Astrocyte (in vitro differentiated cells and primary cell): Measurements from ENCODE around the gene SOX5.

ENCODE experiments used
- CTCF ChIP-seq: IDR thresholded peaks from 2 replicates; pipeline ENCODE4 v1.5.1; 2011; ENCODE audit warnings: low read depth, mild to moderate bottlenecking, inconsistent platforms, low read length, moderate library complexity; ENCODE audit not compliant: insufficient read depth
- EZH2 ChIP-seq: IDR thresholded peaks from 2 replicates; pipeline ENCODE4 v1.6.1; 2012; ENCODE audit warnings: mild to moderate bottlenecking, low read length, inconsistent platforms; ENCODE audit not compliant: insufficient read depth

GRCh38 chr12:23911574-23911973, 37.9 kb downstream of the SOX5 start:
- TF ChIP-seq CTCF = no peak
- TF ChIP-seq EZH2 = no peak
